Measurements from ENCODE around the gene ZNF581.

DNA sequence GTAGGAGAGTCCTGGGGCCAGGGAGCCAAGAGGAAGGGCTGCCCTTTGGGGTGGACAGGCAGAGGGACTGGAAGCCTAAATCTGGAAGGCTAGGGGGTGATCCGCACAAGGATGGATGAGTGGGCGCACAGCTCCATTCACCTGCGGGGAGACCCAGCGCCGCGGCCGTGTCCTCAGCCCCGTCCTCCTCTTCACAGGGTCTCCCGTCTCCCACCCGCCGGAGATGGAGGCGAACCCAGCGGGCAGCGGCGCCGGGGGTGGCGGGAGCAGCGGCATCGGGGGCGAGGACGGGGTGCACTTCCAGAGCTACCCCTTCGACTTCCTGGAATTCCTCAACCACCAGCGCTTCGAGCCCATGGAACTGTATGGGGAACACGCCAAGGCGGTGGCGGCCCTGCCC, 30.1 kb upstream of the ZNF581 start:
- TF ChIP-seq GABPA (IDR thresholded peaks at IDR 0.05; ENCODE audit: low read depth): no peak
- TF ChIP-seq, protein P1, sequence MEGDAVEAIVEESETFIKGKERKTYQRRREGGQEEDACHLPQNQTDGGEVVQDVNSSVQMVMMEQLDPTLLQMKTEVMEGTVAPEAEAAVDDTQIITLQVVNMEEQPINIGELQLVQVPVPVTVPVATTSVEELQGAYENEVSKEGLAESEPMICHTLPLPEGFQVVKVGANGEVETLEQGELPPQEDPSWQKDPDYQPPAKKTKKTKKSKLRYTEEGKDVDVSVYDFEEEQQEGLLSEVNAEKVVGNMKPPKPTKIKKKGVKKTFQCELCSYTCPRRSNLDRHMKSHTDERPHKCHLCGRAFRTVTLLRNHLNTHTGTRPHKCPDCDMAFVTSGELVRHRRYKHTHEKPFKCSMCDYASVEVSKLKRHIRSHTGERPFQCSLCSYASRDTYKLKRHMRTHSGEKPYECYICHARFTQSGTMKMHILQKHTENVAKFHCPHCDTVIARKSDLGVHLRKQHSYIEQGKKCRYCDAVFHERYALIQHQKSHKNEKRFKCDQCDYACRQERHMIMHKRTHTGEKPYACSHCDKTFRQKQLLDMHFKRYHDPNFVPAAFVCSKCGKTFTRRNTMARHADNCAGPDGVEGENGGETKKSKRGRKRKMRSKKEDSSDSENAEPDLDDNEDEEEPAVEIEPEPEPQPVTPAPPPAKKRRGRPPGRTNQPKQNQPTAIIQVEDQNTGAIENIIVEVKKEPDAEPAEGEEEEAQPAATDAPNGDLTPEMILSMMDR (IDR thresholded peaks at IDR 0.05; ENCODE audit: insufficient read depth, low read length): no peak
- no peak for TF ChIP-seq POLR2AphosphoS5 (IDR thresholded peaks at IDR 0.05; ENCODE audit: low read depth)
- TF ChIP-seq, protein P2, sequence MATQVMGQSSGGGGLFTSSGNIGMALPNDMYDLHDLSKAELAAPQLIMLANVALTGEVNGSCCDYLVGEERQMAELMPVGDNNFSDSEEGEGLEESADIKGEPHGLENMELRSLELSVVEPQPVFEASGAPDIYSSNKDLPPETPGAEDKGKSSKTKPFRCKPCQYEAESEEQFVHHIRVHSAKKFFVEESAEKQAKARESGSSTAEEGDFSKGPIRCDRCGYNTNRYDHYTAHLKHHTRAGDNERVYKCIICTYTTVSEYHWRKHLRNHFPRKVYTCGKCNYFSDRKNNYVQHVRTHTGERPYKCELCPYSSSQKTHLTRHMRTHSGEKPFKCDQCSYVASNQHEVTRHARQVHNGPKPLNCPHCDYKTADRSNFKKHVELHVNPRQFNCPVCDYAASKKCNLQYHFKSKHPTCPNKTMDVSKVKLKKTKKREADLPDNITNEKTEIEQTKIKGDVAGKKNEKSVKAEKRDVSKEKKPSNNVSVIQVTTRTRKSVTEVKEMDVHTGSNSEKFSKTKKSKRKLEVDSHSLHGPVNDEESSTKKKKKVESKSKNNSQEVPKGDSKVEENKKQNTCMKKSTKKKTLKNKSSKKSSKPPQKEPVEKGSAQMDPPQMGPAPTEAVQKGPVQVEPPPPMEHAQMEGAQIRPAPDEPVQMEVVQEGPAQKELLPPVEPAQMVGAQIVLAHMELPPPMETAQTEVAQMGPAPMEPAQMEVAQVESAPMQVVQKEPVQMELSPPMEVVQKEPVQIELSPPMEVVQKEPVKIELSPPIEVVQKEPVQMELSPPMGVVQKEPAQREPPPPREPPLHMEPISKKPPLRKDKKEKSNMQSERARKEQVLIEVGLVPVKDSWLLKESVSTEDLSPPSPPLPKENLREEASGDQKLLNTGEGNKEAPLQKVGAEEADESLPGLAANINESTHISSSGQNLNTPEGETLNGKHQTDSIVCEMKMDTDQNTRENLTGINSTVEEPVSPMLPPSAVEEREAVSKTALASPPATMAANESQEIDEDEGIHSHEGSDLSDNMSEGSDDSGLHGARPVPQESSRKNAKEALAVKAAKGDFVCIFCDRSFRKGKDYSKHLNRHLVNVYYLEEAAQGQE (IDR thresholded peaks at IDR 0.05; ENCODE audit: insufficient replicate concordance, low read depth): no peak
- TF ChIP-seq SPI1 (IDR thresholded peaks at IDR 0.05; ENCODE audit: borderline replicate concordance, low read depth): no peak
